GM12878 (cell line): ENCODE measurements around the gene MCFD2. TPM values are rescaled to one million over a fixed set of nuclear protein-coding genes. Genes with fewer than 3 reads are reported as not detected.

Experiments used
- ATAC-seq: fragments of 200-7000 bp; cut with Tn5 transposase; 3 replicates; pipeline ENCODE4 v1.9.1; 2020; ENCODE audit warnings: mild to moderate bottlenecking, moderate library complexity
- BruUV-seq: library from RNA; stranded (reverse); fragments of 400-500 nt; replicated peaks from 2 replicates; lab custom pipeline; 2021; lab: Mats Ljungman, UMichigan
- CTCF ChIA-PET: fragments of 300-600 bp; sonication (Branson Sonifier 250); formaldehyde crosslinking; extraction: SDS; loops from one replicate; lab custom pipeline; 2021; ENCODE audit warnings: inconsistent platforms; lab: Yijun Ruan, JAX
- POLR2A ChIA-PET: fragments of 350-600 bp; formaldehyde crosslinking; extraction: SDS; loops from one replicate; lab custom pipeline; 2021; ENCODE audit warnings: inconsistent platforms; lab: Charles Lee
- RAD21 ChIA-PET: fragments of 300-600 bp; sonication (Branson Sonifier 250); formaldehyde crosslinking; loops from one replicate; lab custom pipeline; 2023; ENCODE audit warnings: antibody characterized with exemption; ENCODE audit not compliant: unreplicated experiment; lab: Charles Lee
- SMC1A ChIA-PET: fragments of 300-600 bp; sonication (Branson Sonifier 250); formaldehyde crosslinking; loops from one replicate; lab custom pipeline; 2023; ENCODE audit not compliant: unreplicated experiment, uncharacterized antibody; lab: Charles Lee
- DNase-seq: peaks from one replicate; pipeline ENCODE4 v3.0.0-alpha.2; 2011; ENCODE audit warnings: low read depth, low spot score
- FAIRE-seq: peaks from 3 replicates; lab custom pipeline; 2011; peaks lifted over from hg19 to GRCh38; lab: Jason Lieb, UNC
- H2AFZ ChIP-seq: 2 replicates; pipeline ENCODE4 v1.6.0; 2011; ENCODE audit warnings: low read depth, low read length, control low read depth; ENCODE audit not compliant: control insufficient read depth
- H3K27ac ChIP-seq: 2 replicates; pipeline ENCODE4 v1.5.1; 2011; ENCODE audit warnings: control low read depth; ENCODE audit not compliant: control insufficient read depth, insufficient read depth
- H3K27me3 ChIP-seq, 2 experiments: replicated peaks in 1 of 2; 2 replicates each; pipeline versions ENCODE4 v1.6.0 to v1.6.1; 2011; ENCODE audit warnings: low read length in 1 of 2; ENCODE audit not compliant: control insufficient read depth in 2 of 2, insufficient read depth in 2 of 2
- H3K36me3 ChIP-seq, 2 experiments: 2 replicates each; pipeline ENCODE4 v1.5.1; 2011; ENCODE audit warnings: low read length in 1 of 2; ENCODE audit not compliant: control insufficient read depth in 2 of 2, insufficient read depth in 2 of 2
- H3K4me1 ChIP-seq: 2 replicates; pipeline ENCODE4 v1.6.1; 2011; ENCODE audit warnings: mild to moderate bottlenecking, low read length, moderate library complexity, mixed read lengths; ENCODE audit not compliant: control insufficient read depth, insufficient read depth
- H3K4me2 ChIP-seq: 2 replicates; pipeline ENCODE4 v1.6.0; 2011; ENCODE audit warnings: control low read depth; ENCODE audit not compliant: control insufficient read depth, insufficient read depth
- H3K4me3 ChIP-seq: fragments of 200-600 bp; sonication (generic); 2 replicates; pipeline ENCODE4 v1.5.1; 2016
- H3K79me2 ChIP-seq: 2 replicates; pipeline ENCODE4 v1.6.0; 2011; ENCODE audit warnings: low read length; ENCODE audit not compliant: control insufficient read depth, insufficient read depth
- H3K9ac ChIP-seq: 2 replicates; pipeline ENCODE4 v1.8.0; 2011; ENCODE audit warnings: low read length, control low read depth, mixed read lengths; ENCODE audit not compliant: control insufficient read depth, insufficient read depth
- H3K9me3 ChIP-seq: replicated peaks from 3 replicates; pipeline ENCODE4 v1.5.1; 2011; ENCODE audit warnings: mild to moderate bottlenecking, low read length; ENCODE audit not compliant: control insufficient read depth, insufficient read depth
- H4K20me1 ChIP-seq: 2 replicates; pipeline ENCODE4 v1.6.0; 2011; ENCODE audit not compliant: control insufficient read depth, insufficient read depth
- CHD2 ChIP-seq: IDR thresholded peaks from 2 replicates; pipeline ENCODE4 v1.6.1; 2011; ENCODE audit warnings: low read depth, low read length, improper control_type of control experiment, borderline replicate concordance
- GABPA ChIP-seq: IDR thresholded peaks from 2 replicates; pipeline ENCODE4 v1.6.1; 2014; ENCODE audit warnings: antibody characterized with exemption, low read depth, mild to moderate bottlenecking, inconsistent platforms
- MTA3 ChIP-seq: IDR thresholded peaks from 2 replicates; pipeline ENCODE4 v1.6.1; 2012; ENCODE audit warnings: low read length, inconsistent platforms, borderline replicate concordance
- NFYA ChIP-seq: IDR thresholded peaks from 2 replicates; pipeline ENCODE4 v1.6.1; 2011; ENCODE audit warnings: low read depth, mild to moderate bottlenecking, low read length, improper control_type of control experiment, borderline replicate concordance
- PML ChIP-seq: IDR thresholded peaks from 2 replicates; pipeline ENCODE4 v1.6.1; 2012; ENCODE audit warnings: low read length, inconsistent platforms
- POLR2A ChIP-seq: IDR thresholded peaks from 2 replicates; pipeline ENCODE4 v1.6.1; 2011; ENCODE audit warnings: low read depth, mild to moderate bottlenecking, low read length
- RB1 ChIP-seq: fragments of 450-650 bp; formaldehyde crosslinking; IDR thresholded peaks from 2 replicates; pipeline ENCODE4 v1.6.1; 2017; ENCODE audit warnings: mild to moderate bottlenecking, borderline replicate concordance
- TAF1 ChIP-seq: IDR thresholded peaks from 2 replicates; pipeline ENCODE4 v1.6.1; 2011; ENCODE audit warnings: mild to moderate bottlenecking, low read depth, low read length, borderline replicate concordance
- ZBED1 ChIP-seq: IDR thresholded peaks from 2 replicates; pipeline ENCODE4 v1.6.1; 2016; ENCODE audit warnings: borderline replicate concordance
- WGBS: methylation state at CpG from one replicate; pipeline ENCODE4 v1.1.6; 2016; ENCODE audit warnings: low lambda C conversion rate; ENCODE audit not compliant: insufficient replicate concordance, insufficient coverage; ENCODE audit errors: missing lambda C conversion rate; 5-methylcytosine and 5-hydroxymethylcytosine counted together
- in situ Hi-C: fragments of 300-500 bp; cut with MboI; formaldehyde crosslinking; loops from 9 replicates; pipeline ENCODE4 v1.14.3; 2018; ENCODE audit warnings: mixed read lengths
- intact Hi-C: fragments of 100-400 bp; cut with micrococcal nuclease; formaldehyde crosslinking; loops from one replicate; pipeline ENCODE4 v1.14.2; 2022; ENCODE audit not compliant: unreplicated experiment
- polyA plus RNA-seq, 11 experiments: library from polyadenylated mRNA; depleted of rRNA in 4 of 11; unstranded in 6 of 11; stranded (reverse) in 5 of 11; fragments of >200 nt; fragmentation: Nextera tagmentation in 4 of 11; fragmentation: Illumina TruSeq in 1 of 11; extraction: Ambion mirVana in 4 of 11; extraction: Trizol in 1 of 11; gene quantifications; 1 replicate in 1 of 11; 2 replicates in 10 of 11; pipeline versions ENCODE4 v1.2.1 to v1.2.3, GENCODE V29; 2011 to 2016; ENCODE audit warnings: inconsistent platforms in 2 of 11, missing spikeins in 2 of 11, low read depth in 1 of 11
- total RNA-seq, 4 experiments: library from RNA; depleted of rRNA in 3 of 4; stranded (reverse); fragments of >200 nt in 3 of 4; fragmentation: Illumina TruSeq in 1 of 4; extraction: Trizol in 1 of 4; gene quantifications; 2 replicates each; pipeline versions ENCODE4 v1.2.1 to v1.2.3, GENCODE V29; 2013 to 2021
- TF ChIP-seq, protein P1 (sequence below): fragments of 450-650 bp; IDR thresholded peaks from 2 replicates; pipeline ENCODE4 v1.6.1; 2018; ENCODE audit warnings: borderline replicate concordance, mild to moderate bottlenecking; ENCODE audit not compliant: partially characterized antibody
- TF ChIP-seq, protein P2 (sequence below): fragments of 450-650 bp; IDR thresholded peaks from 2 replicates; pipeline ENCODE4 v1.6.1; 2017; ENCODE audit warnings: mild to moderate bottlenecking, moderate library complexity
- TF ChIP-seq, protein P3 (sequence below): fragments of 450-650 bp; IDR thresholded peaks from 2 replicates; pipeline ENCODE4 v1.6.1; 2016; ENCODE audit warnings: mild to moderate bottlenecking, moderate library complexity, borderline replicate concordance

Gene MCFD2
- total and polyA plus RNA-seq, 10 of the 15 experiments (the other 5 are each of a cell fraction or from before 2014, with no cell fraction given) = 35.0 to 57.3 (median 40.3) TPM

DNA sequence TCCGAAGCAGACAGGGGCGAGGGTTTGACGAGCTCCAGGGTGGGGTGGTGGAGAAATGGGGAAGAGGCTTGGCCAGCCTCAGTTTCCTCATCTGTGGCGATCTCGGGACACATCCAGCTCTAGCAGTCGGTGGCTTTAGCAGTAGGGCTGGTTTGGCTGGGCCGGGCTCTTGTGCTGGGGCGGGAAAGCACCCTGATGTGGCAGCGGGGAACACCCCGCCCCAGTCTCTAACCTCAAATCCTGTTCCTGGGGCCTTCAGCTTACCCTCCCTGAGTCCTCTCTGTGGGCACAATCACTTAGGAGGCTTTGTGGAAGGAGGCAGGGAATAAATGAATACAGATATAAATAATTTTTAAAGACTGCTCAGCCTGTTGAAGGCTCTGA, 26.5 kb upstream of the MCFD2 start:
- BruUV-seq = no TSS peak
- Histone ChIP-seq H3K9ac (peak overlapping the region; percentile 84), H3K27ac (peak overlapping the region; percentile 93), H3K4me1 (peaks cover 24% of the 10 kb centered on the region), H3K27me3 (no peaks in the 10 kb centered on the region), H2AFZ (peak overlapping the region; percentile 57), H3K4me3 (peak overlapping the region; percentile 83), H4K20me1 (no peaks in the 10 kb centered on the region), H3K4me2 (peak overlapping the region; percentile 92), H3K36me3 (no peaks in the 10 kb centered on the region; a peak in 1 of 4 replicates), H3K79me2 (peaks cover 51% of the 10 kb centered on the region), H3K9me3 (no peaks in the 10 kb centered on the region)
- in situ Hi-C loops (no loop called here), intact Hi-C loops (loop anchor here (1.0 to 2.0 kb wide), 2 partner anchors 41 to 369 kb away; no protein-coding TSS in a partner anchor)
- RAD21 ChIA-PET = no interaction called here
- 0% methylated on average over 10 of the region's 10 CpGs for WGBS
- FAIRE-seq (peak; percentile 18), ATAC-seq (peak; percentile 71), DNase-seq (no peak)
- POLR2A ChIA-PET = interaction anchor here (0.5 to 1.3 kb wide), 3 partner anchors 9 to 692 kb away, joined by 3 to 4 read pairs (median 3); no protein-coding TSS in a partner anchor
- CTCF ChIA-PET = interaction anchor here (1.4 kb wide), 1 partner anchor 367 kb away, joined by 4 read pairs; no protein-coding TSS in a partner anchor
- SMC1A ChIA-PET = interaction anchor here (0.7 to 3.2 kb wide), 6 partner anchors 23 to 377 kb away, joined by 3 to 16 read pairs (median 4); no protein-coding TSS in a partner anchor
- no peak for TF ChIP-seq GABPA
- TF ChIP-seq CHD2 = no peak
- TF ChIP-seq, protein P1, sequence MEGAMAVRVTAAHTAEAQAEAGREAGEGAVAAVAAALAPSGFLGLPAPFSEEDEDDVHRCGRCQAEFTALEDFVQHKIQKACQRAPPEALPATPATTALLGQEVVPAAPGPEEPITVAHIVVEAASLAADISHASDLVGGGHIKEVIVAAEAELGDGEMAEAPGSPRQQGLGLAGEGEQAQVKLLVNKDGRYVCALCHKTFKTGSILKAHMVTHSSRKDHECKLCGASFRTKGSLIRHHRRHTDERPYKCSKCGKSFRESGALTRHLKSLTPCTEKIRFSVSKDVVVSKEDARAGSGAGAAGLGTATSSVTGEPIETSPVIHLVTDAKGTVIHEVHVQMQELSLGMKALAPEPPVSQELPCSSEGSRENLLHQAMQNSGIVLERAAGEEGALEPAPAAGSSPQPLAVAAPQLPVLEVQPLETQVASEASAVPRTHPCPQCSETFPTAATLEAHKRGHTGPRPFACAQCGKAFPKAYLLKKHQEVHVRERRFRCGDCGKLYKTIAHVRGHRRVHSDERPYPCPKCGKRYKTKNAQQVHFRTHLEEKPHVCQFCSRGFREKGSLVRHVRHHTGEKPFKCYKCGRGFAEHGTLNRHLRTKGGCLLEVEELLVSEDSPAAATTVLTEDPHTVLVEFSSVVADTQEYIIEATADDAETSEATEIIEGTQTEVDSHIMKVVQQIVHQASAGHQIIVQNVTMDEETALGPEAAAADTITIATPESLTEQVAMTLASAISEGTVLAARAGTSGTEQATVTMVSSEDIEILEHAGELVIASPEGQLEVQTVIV = no peak
- peak; percentile 32; the same call in 1 of the 2 replicates for TF ChIP-seq TAF1
- TF ChIP-seq, protein P2, sequence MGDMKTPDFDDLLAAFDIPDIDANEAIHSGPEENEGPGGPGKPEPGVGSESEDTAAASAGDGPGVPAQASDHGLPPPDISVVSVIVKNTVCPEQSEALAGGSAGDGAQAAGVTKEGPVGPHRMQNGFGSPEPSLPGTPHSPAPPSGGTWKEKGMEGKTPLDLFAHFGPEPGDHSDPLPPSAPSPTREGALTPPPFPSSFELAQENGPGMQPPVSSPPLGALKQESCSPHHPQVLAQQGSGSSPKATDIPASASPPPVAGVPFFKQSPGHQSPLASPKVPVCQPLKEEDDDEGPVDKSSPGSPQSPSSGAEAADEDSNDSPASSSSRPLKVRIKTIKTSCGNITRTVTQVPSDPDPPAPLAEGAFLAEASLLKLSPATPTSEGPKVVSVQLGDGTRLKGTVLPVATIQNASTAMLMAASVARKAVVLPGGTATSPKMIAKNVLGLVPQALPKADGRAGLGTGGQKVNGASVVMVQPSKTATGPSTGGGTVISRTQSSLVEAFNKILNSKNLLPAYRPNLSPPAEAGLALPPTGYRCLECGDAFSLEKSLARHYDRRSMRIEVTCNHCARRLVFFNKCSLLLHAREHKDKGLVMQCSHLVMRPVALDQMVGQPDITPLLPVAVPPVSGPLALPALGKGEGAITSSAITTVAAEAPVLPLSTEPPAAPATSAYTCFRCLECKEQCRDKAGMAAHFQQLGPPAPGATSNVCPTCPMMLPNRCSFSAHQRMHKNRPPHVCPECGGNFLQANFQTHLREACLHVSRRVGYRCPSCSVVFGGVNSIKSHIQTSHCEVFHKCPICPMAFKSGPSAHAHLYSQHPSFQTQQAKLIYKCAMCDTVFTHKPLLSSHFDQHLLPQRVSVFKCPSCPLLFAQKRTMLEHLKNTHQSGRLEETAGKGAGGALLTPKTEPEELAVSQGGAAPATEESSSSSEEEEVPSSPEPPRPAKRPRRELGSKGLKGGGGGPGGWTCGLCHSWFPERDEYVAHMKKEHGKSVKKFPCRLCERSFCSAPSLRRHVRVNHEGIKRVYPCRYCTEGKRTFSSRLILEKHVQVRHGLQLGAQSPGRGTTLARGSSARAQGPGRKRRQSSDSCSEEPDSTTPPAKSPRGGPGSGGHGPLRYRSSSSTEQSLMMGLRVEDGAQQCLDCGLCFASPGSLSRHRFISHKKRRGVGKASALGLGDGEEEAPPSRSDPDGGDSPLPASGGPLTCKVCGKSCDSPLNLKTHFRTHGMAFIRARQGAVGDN = 0 out of 2 replicates have a peak, but pooled peaks have one; percentile 45
- TF ChIP-seq ZBED1 = 0 out of 2 replicates have a peak, but pooled peaks have one; percentile 35
- TF ChIP-seq, protein P3, sequence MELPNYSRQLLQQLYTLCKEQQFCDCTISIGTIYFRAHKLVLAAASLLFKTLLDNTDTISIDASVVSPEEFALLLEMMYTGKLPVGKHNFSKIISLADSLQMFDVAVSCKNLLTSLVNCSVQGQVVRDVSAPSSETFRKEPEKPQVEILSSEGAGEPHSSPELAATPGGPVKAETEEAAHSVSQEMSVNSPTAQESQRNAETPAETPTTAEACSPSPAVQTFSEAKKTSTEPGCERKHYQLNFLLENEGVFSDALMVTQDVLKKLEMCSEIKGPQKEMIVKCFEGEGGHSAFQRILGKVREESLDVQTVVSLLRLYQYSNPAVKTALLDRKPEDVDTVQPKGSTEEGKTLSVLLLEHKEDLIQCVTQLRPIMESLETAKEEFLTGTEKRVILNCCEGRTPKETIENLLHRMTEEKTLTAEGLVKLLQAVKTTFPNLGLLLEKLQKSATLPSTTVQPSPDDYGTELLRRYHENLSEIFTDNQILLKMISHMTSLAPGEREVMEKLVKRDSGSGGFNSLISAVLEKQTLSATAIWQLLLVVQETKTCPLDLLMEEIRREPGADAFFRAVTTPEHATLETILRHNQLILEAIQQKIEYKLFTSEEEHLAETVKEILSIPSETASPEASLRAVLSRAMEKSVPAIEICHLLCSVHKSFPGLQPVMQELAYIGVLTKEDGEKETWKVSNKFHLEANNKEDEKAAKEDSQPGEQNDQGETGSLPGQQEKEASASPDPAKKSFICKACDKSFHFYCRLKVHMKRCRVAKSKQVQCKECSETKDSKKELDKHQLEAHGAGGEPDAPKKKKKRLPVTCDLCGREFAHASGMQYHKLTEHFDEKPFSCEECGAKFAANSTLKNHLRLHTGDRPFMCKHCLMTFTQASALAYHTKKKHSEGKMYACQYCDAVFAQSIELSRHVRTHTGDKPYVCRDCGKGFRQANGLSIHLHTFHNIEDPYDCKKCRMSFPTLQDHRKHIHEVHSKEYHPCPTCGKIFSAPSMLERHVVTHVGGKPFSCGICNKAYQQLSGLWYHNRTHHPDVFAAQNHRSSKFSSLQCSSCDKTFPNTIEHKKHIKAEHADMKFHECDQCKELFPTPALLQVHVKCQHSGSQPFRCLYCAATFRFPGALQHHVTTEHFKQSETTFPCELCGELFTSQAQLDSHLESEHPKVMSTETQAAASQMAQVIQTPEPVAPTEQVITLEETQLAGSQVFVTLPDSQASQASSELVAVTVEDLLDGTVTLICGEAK = no peak
- no peak for TF ChIP-seq MTA3
- 0 out of 2 replicates have a peak, but pooled peaks have one; percentile 18 for TF ChIP-seq POLR2A
- TF ChIP-seq RB1 = no peak
- no peak for TF ChIP-seq NFYA
- no peak for TF ChIP-seq PML
